GM19351 (cell line): ENCODE data around the gene ZNF469.

Experiments
- ATAC-seq: cut with Tn5 transposase; IDR thresholded peaks from one replicate; pipeline ENCODE4 v1.9.1; 2021; ENCODE audit warnings: mild to moderate bottlenecking, moderate library complexity; ENCODE audit not compliant: unreplicated experiment

The ZNF469 gene

GRCh38 chr16:88345721-88346560 is 36.8 kb upstream of the ZNF469 start:
- no peak for ATAC-seq

- ATAC-seq = no peak
Observed at GRCh38 chr16:88346680-88347505, 35.9 kb upstream of the ZNF469 start.

- ATAC-seq = no peak
Observed at GRCh38 chr16:88347656-88348376, 34.9 kb upstream of the ZNF469 start.

GRCh38 chr16:88348377-88349152 is 34.2 kb upstream of the ZNF469 start:
- no peak for ATAC-seq

- ATAC-seq = no peak
Observed at GRCh38 chr16:88349153-88349902, 33.4 kb upstream of the ZNF469 start.

GRCh38 chr16:88349903-88350900 is 32.6 kb upstream of the ZNF469 start:
- no peak for ATAC-seq

- ATAC-seq = no peak
Observed at GRCh38 chr16:88350922-88351321, 31.8 kb upstream of the ZNF469 start.

- no peak for ATAC-seq
Observed at GRCh38 chr16:88351491-88352101, 31.2 kb upstream of the ZNF469 start.

- ATAC-seq = no peak
Observed at GRCh38 chr16:88352261-88353200, 30.2 kb upstream of the ZNF469 start.

- no peak for ATAC-seq
Observed at GRCh38 chr16:88353232-88353631, 29.5 kb upstream of the ZNF469 start.

GRCh38 chr16:88353691-88354090 is 29.1 kb upstream of the ZNF469 start:
- no peak for ATAC-seq

GRCh38 chr16:88354229-88355092 is 28.3 kb upstream of the ZNF469 start:
- ATAC-seq = no peak

GRCh38 chr16:88355093-88355388 is 27.7 kb upstream of the ZNF469 start:
- no peak for ATAC-seq

- ATAC-seq = no peak
Observed at GRCh38 chr16:88355389-88356123, 27.2 kb upstream of the ZNF469 start.

GRCh38 chr16:88356124-88356726 is 26.5 kb upstream of the ZNF469 start:
- ATAC-seq = no peak
